H1 (cell line): ENCODE data around the gene GBP7. TPM values are rescaled to one million over a fixed set of nuclear protein-coding genes. Genes with fewer than 3 reads are reported as not detected.

ENCODE experiments used
- CHD1 ChIP-seq: IDR thresholded peaks from 2 replicates; pipeline ENCODE4 v1.6.1; 2012; ENCODE audit warnings: low read depth, low read length, improper control_type of control experiment
- FOSL1 ChIP-seq: IDR thresholded peaks from 2 replicates; pipeline ENCODE4 v1.6.1; 2011; ENCODE audit warnings: mild to moderate bottlenecking, low read depth, low read length, moderate library complexity; ENCODE audit not compliant: insufficient read depth
- KDM1A ChIP-seq: fragments of 200-600, 300-600 bp; sonication (generic); IDR thresholded peaks from 2 replicates; pipeline ENCODE4 v1.7.1; 2016; ENCODE audit warnings: mild to moderate bottlenecking, low read length, borderline replicate concordance
- SP2 ChIP-seq: IDR thresholded peaks from 2 replicates; pipeline ENCODE4 v1.6.1; 2012; ENCODE audit warnings: mild to moderate bottlenecking, low read length, inconsistent platforms
- polyA plus RNA-seq, 7 experiments: library from polyadenylated mRNA; depleted of rRNA in 3 of 7; stranded (reverse) in 5 of 7; unstranded in 2 of 7; fragments of >200 nt in 5 of 7; fragments of 200-250 nt in 2 of 7; gene quantifications; 1 replicate in 5 of 7; 2 replicates in 1 of 7; 4 replicates in 1 of 7; pipeline versions ENCODE4 v1.2.1 to v1.2.3, GENCODE V29; 2011 to 2013; ENCODE audit warnings: missing spikeins in 2 of 7, mixed read lengths in 2 of 7
- total RNA-seq: library from RNA; stranded (reverse); fragmentation: NEBNext Ultra II Directional; extraction: Animal tissue kit (Norgen Biotek cat#: 25700); gene quantifications from 2 replicates; pipeline ENCODE4 v1.2.1, GENCODE V29; 2021
- TF ChIP-seq, protein P1 (sequence below): IDR thresholded peaks from 2 replicates; pipeline ENCODE4 v1.6.1; 2012; ENCODE audit warnings: inconsistent platforms
- TF ChIP-seq, protein P2 (sequence below): IDR thresholded peaks from 2 replicates; pipeline ENCODE4 v1.6.1; 2012; ENCODE audit warnings: inconsistent platforms

GBP7 gene
- total and polyA plus RNA-seq, 2 of the 8 experiments (the other 6 are each of a cell fraction or from before 2014, with no cell fraction given): not detected

DNA sequence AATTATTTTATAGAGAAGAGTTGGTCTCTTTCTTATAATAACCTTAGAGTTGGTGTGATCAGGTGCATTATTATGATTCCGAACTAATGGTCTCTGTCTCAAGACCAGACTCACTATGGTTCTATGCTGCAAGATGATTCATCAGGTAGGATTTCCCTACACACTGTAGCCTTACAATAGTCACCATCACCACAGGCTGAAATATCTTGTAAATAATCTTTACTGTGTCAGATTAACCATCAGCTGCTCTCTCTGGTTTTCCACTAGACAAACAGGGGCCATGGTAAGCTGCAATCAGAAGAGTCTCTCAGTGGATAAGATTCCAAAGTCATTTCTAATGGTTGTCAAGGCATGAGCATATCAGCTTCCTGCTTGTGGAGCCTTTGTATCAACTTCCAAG lies 27.4 kb upstream of the GBP7 start (continued):
- TF ChIP-seq, protein P1, sequence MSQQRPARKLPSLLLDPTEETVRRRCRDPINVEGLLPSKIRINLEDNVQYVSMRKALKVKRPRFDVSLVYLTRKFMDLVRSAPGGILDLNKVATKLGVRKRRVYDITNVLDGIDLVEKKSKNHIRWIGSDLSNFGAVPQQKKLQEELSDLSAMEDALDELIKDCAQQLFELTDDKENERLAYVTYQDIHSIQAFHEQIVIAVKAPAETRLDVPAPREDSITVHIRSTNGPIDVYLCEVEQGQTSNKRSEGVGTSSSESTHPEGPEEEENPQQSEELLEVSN: no peak
- TF ChIP-seq KDM1A: no peak
- TF ChIP-seq SP2: no peak
- no peak for TF ChIP-seq CHD1
- TF ChIP-seq, protein P2, sequence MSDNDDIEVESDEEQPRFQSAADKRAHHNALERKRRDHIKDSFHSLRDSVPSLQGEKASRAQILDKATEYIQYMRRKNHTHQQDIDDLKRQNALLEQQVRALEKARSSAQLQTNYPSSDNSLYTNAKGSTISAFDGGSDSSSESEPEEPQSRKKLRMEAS: no peak
- TF ChIP-seq FOSL1: no peak
